H1 (cell line): ENCODE data around the gene STAT1. TPM values are rescaled to one million over a fixed set of nuclear protein-coding genes. Genes with fewer than 3 reads are reported as not detected.

Experiments used
- CTCF ChIA-PET: fragments of 300-600 bp; sonication (Branson Sonifier 250); formaldehyde crosslinking; loops from one replicate; lab custom pipeline; 2021; ENCODE audit not compliant: partially characterized antibody; lab: Charles Lee
- POLR2A ChIA-PET: fragments of 300-600 bp; sonication (Branson Sonifier 250); formaldehyde crosslinking; loops from one replicate; lab custom pipeline; 2021; ENCODE audit warnings: inconsistent platforms; ENCODE audit not compliant: partially characterized antibody; lab: Charles Lee
- DNase-seq, 2 experiments: peaks; one replicate each; pipeline versions ENCODE4 v3.0.0 to v3.0.0-alpha.2; 2010 to 2022; ENCODE audit warnings: low spot score in 2 of 2, low read depth in 1 of 2, mixed read lengths in 1 of 2
- FAIRE-seq: peaks from 2 replicates; lab custom pipeline; 2011; peaks lifted over from hg19 to GRCh38; lab: Jason Lieb, UNC
- H2AFZ ChIP-seq: 2 replicates; pipeline ENCODE4 v1.8.1; 2012; ENCODE audit warnings: low read length, inconsistent platforms
- H2AK5ac ChIP-seq: 2 replicates; pipeline ENCODE4 v1.6.1; 2013; ENCODE audit warnings: low read depth, low read length
- H2BK120ac ChIP-seq: replicated peaks from 2 replicates; pipeline ENCODE3; 2013; ENCODE audit warnings: low read depth, low read length, inconsistent platforms
- H2BK12ac ChIP-seq: 2 replicates; pipeline ENCODE4 v1.6.1; 2013; ENCODE audit warnings: low read depth, low read length
- H2BK15ac ChIP-seq: 2 replicates; pipeline ENCODE4 v1.6.1; 2013; ENCODE audit warnings: low read length
- H2BK20ac ChIP-seq: 2 replicates; pipeline ENCODE4 v1.6.1; 2013; ENCODE audit warnings: low read length
- H2BK5ac ChIP-seq: 2 replicates; pipeline ENCODE4 v1.6.1; 2013; ENCODE audit warnings: low read depth, low read length
- H3K14ac ChIP-seq: 2 replicates; pipeline ENCODE4 v1.6.1; 2013; ENCODE audit warnings: inconsistent platforms; ENCODE audit not compliant: insufficient read length
- H3K18ac ChIP-seq: 2 replicates; pipeline ENCODE4 v1.6.1; 2013; ENCODE audit warnings: low read length; ENCODE audit errors: extremely low read depth
- H3K23ac ChIP-seq: 2 replicates; pipeline ENCODE4 v1.6.1; 2013; ENCODE audit warnings: inconsistent platforms; ENCODE audit not compliant: insufficient read length
- H3K23me2 ChIP-seq: 2 replicates; pipeline ENCODE4 v1.6.1; 2013; ENCODE audit warnings: low read depth, low read length
- H3K27ac ChIP-seq: 2 replicates; pipeline ENCODE4 v1.6.1; 2011; ENCODE audit warnings: low read depth, low read length, inconsistent platforms
- H3K27me3 ChIP-seq, 4 experiments: replicated peaks in 1 of 4; 1 replicate in 1 of 4; 2 replicates in 3 of 4; pipeline versions ENCODE4 v1.6.1 to v1.8.1; 2011 to 2013; ENCODE audit warnings: low read length in 3 of 4, mild to moderate bottlenecking in 3 of 4, inconsistent platforms in 2 of 4, mixed read lengths in 2 of 4, moderate library complexity in 1 of 4; ENCODE audit not compliant: control insufficient read depth in 3 of 4, insufficient read depth in 3 of 4; ENCODE audit errors: extremely low read depth in 1 of 4
- H3K36me3 ChIP-seq, 4 experiments: 2 replicates each; pipeline versions ENCODE4 v1.6.1 to v1.8.1; 2011 to 2013; ENCODE audit warnings: mild to moderate bottlenecking in 4 of 4, low read length in 3 of 4, moderate library complexity in 2 of 4, control low read depth in 1 of 4, inconsistent platforms in 1 of 4; ENCODE audit not compliant: insufficient read depth in 4 of 4, control insufficient read depth in 2 of 4
- H3K4ac ChIP-seq: replicated peaks from 2 replicates; pipeline ENCODE3; 2013; ENCODE audit warnings: low read length, low read depth, mixed read lengths, inconsistent platforms; ENCODE audit not compliant: insufficient read length
- H3K4me1 ChIP-seq, 4 experiments: replicated peaks in 1 of 4; 1 replicate in 1 of 4; 2 replicates in 3 of 4; pipeline versions ENCODE4 v1.6.1 to v1.8.1; 2011 to 2013; ENCODE audit warnings: low read length in 3 of 4, inconsistent platforms in 2 of 4, mixed read lengths in 1 of 4; ENCODE audit not compliant: insufficient read depth in 4 of 4, control insufficient read depth in 3 of 4
- H3K4me2 ChIP-seq, 2 experiments: 2 replicates each; pipeline versions ENCODE4 v1.6.1 to v1.8.1; 2011 to 2013; ENCODE audit warnings: low read depth in 2 of 2, low read length in 2 of 2, control low read depth in 1 of 2, inconsistent platforms in 1 of 2, mild to moderate bottlenecking in 1 of 2; ENCODE audit not compliant: insufficient read depth in 1 of 2
- H3K4me3 ChIP-seq, 4 experiments: fragments of 200-600, 300-600 bp in 1 of 4; sonication (generic), shearing (Covaris generic), sonication (Bioruptor Twin) in 1 of 4; 2 replicates each; pipeline versions ENCODE4 v1.5.1 to v1.8.1; 2011 to 2016; ENCODE audit warnings: low read length in 4 of 4, low read depth in 3 of 4, control low read depth in 2 of 4, inconsistent platforms in 2 of 4, mild to moderate bottlenecking in 2 of 4, mixed read lengths in 1 of 4, moderate library complexity in 1 of 4; ENCODE audit not compliant: insufficient read depth in 2 of 4; ENCODE audit errors: extremely low read depth in 1 of 4
- H3K56ac ChIP-seq: replicated peaks from 2 replicates; pipeline ENCODE3; 2013; ENCODE audit warnings: low read depth, mild to moderate bottlenecking, mixed read lengths, low read length, inconsistent platforms; ENCODE audit not compliant: insufficient read length
- H3K79me1 ChIP-seq: 2 replicates; pipeline ENCODE4 v1.6.1; 2013; ENCODE audit warnings: low read depth, low read length, control low read depth
- H3K79me2 ChIP-seq, 2 experiments: 2 replicates each; pipeline versions ENCODE4 v1.6.1 to v1.8.1; 2012 to 2013; ENCODE audit warnings: low read length in 2 of 2, mild to moderate bottlenecking in 2 of 2, inconsistent platforms in 1 of 2; ENCODE audit not compliant: insufficient read depth in 2 of 2, control insufficient read depth in 1 of 2
- H3K9ac ChIP-seq, 4 experiments: replicated peaks in 1 of 4; 1 replicate in 1 of 4; 2 replicates in 3 of 4; pipeline versions ENCODE4 v1.6.1 to v1.8.1; 2011 to 2013; ENCODE audit warnings: low read depth in 3 of 4, low read length in 3 of 4, control low read depth in 2 of 4, mild to moderate bottlenecking in 2 of 4, moderate library complexity in 2 of 4, inconsistent platforms in 1 of 4; ENCODE audit errors: extremely low read depth in 1 of 4
- H3K9me3 ChIP-seq, 2 experiments: 2 replicates each; pipeline versions ENCODE4 v1.6.1 to v1.8.1; 2012 to 2013; ENCODE audit warnings: mild to moderate bottlenecking in 2 of 2, moderate library complexity in 2 of 2, control low read depth in 1 of 2, inconsistent platforms in 1 of 2, low read depth in 1 of 2, low read length in 1 of 2, mixed read lengths in 1 of 2; ENCODE audit not compliant: insufficient read depth in 2 of 2
- H4K20me1 ChIP-seq, 2 experiments: replicated peaks in 1 of 2; 2 replicates each; pipeline versions ENCODE3 to v1.8.1; 2011 to 2013; ENCODE audit warnings: inconsistent platforms in 2 of 2, low read length in 2 of 2, mild to moderate bottlenecking in 1 of 2; ENCODE audit not compliant: insufficient read depth in 2 of 2, control insufficient read depth in 1 of 2
- H4K5ac ChIP-seq: 2 replicates; pipeline ENCODE4 v1.6.1; 2013; ENCODE audit warnings: low read length, low read depth, mixed read lengths, inconsistent platforms; ENCODE audit not compliant: insufficient read length
- H4K8ac ChIP-seq: 2 replicates; pipeline ENCODE4 v1.8.0; 2013; ENCODE audit warnings: mild to moderate bottlenecking, moderate library complexity, low read length, inconsistent platforms; ENCODE audit not compliant: insufficient read depth; ENCODE audit errors: extremely low read depth
- H4K91ac ChIP-seq: replicated peaks from 2 replicates; pipeline ENCODE3; 2013; ENCODE audit warnings: low read length, mixed read lengths, inconsistent platforms; ENCODE audit not compliant: insufficient read length
- CBX8 ChIP-seq: fragments of 300-800, 300-1000 bp; sonication (generic); IDR thresholded peaks from 2 replicates; pipeline ENCODE4 v1.7.1; 2016; ENCODE audit warnings: low read depth, low read length, borderline replicate concordance
- SIX5 ChIP-seq: IDR thresholded peaks from 2 replicates; pipeline ENCODE4 v1.6.1; 2011; ENCODE audit warnings: mild to moderate bottlenecking, low read depth, low read length
- WGBS, 2 experiments: shearing (Covaris generic) in 1 of 2; methylation state at CpG; one replicate each; pipeline versions ENCODE4 v1.1.6 to v1.1.7; 2013 to 2015; ENCODE audit warnings: low lambda C conversion rate in 2 of 2, mixed read lengths in 2 of 2, inconsistent platforms in 1 of 2, low coverage in 1 of 2, missing lambda C conversion rate in 1 of 2; ENCODE audit not compliant: insufficient replicate concordance in 2 of 2, insufficient coverage in 1 of 2, insufficient read length in 1 of 2; ENCODE audit errors: extremely low coverage in 1 of 2, missing lambda C conversion rate in 1 of 2; 5-methylcytosine and 5-hydroxymethylcytosine counted together
- polyA plus RNA-seq, 7 experiments: library from polyadenylated mRNA; depleted of rRNA in 3 of 7; stranded (reverse) in 5 of 7; unstranded in 2 of 7; fragments of >200 nt in 5 of 7; fragments of 200-250 nt in 2 of 7; gene quantifications; 1 replicate in 5 of 7; 2 replicates in 1 of 7; 4 replicates in 1 of 7; pipeline versions ENCODE4 v1.2.1 to v1.2.3, GENCODE V29; 2011 to 2013; ENCODE audit warnings: missing spikeins in 2 of 7, mixed read lengths in 2 of 7
- total RNA-seq: library from RNA; stranded (reverse); fragmentation: NEBNext Ultra II Directional; extraction: Animal tissue kit (Norgen Biotek cat#: 25700); gene quantifications from 2 replicates; pipeline ENCODE4 v1.2.1, GENCODE V29; 2021

Gene STAT1
- total and polyA plus RNA-seq, 2 of the 8 experiments (the other 6 are each of a cell fraction or from before 2014, with no cell fraction given): 20.3 to 43.0 TPM

DNA sequence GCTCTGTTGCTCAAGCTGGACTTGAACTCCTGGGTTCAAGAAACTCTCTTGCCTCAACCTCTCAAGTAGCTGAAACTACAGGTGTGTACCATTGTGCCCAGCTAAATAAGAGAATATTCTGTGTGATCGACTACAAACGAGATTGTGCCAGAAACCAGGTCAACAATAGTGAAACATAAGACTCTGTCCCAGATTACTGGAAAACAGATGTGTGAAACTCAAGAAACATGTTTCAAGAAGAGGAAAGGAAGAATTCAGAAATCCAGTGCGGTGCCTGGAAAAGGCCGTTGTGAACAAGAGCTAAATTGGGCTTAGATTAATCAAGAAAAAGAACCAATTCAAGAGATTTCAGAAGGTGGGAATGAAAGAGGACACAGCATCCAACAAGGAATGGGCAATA lies 23.4 kb upstream of the STAT1 start:
- no peak for TF ChIP-seq SIX5
- TF ChIP-seq CBX8: no peak
- WGBS, 2 experiments: 95% methylated on average over 4 of the region's 4 CpGs; no CpG with 5 or more reads in 1 of the 2 experiments
- POLR2A ChIA-PET: interaction anchor here (0.6 to 0.7 kb wide), 2 partner anchors 11 to 358 kb away, joined by 3 read pairs; no protein-coding TSS in a partner anchor

More for the DNA sequence above, 23.4 kb upstream of the STAT1 start:
- DNase-seq (no peak), FAIRE-seq (no peak)
- H3K56ac ChIP-seq: no peak overlapping the region
- no peaks in the 10 kb centered on the region for H3K4me1 ChIP-seq
- H3K18ac ChIP-seq: no peak overlapping the region
- no peak overlapping the region for H3K4me3 ChIP-seq
- no peak overlapping the region for H3K14ac ChIP-seq
- no peak overlapping the region for H4K8ac ChIP-seq
- H3K4me2 ChIP-seq: no peak overlapping the region
- no peak overlapping the region for H2BK20ac ChIP-seq
- H3K9me3 ChIP-seq: no peaks in the 10 kb centered on the region
- CTCF ChIA-PET: interaction anchor here (0.9 to 5.6 kb wide), 5 partner anchors 8 to 118 kb away, joined by 4 to 55 read pairs (median 6); no protein-coding TSS in a partner anchor
- no peak overlapping the region for H2AFZ ChIP-seq
- H3K4ac ChIP-seq: no peak overlapping the region
- no peaks in the 10 kb centered on the region for H4K20me1 ChIP-seq
- no peak overlapping the region for H2BK5ac ChIP-seq
- H3K27me3 ChIP-seq: no peaks in the 10 kb centered on the region
- H3K27ac ChIP-seq: no peak overlapping the region
- no peak overlapping the region for H4K91ac ChIP-seq
- no peaks in the 10 kb centered on the region for H3K79me1 ChIP-seq
- no peak overlapping the region for H2BK12ac ChIP-seq
- no peak overlapping the region for H4K5ac ChIP-seq
- H3K79me2 ChIP-seq: no peaks in the 10 kb centered on the region
- no peak overlapping the region for H2AK5ac ChIP-seq
- H3K23ac ChIP-seq: no peak overlapping the region
- H2BK120ac ChIP-seq: no peak overlapping the region
- H3K23me2 ChIP-seq: no peaks in the 10 kb centered on the region
- H3K9ac ChIP-seq: no peak overlapping the region
- H2BK15ac ChIP-seq: no peak overlapping the region
- H3K36me3 ChIP-seq: no peaks in the 10 kb centered on the region
